Chondrocyte (in vitro differentiated cells): Measurements from ENCODE around the gene ATP5PD. TPM values are rescaled to one million over a fixed set of nuclear protein-coding genes. Genes with fewer than 3 reads are reported as not detected.

Source experiments
- DNase-seq: peaks from one replicate; pipeline ENCODE4 v3.0.0; 2021; ENCODE audit warnings: mixed read lengths, low spot score
- H3K27ac Mint-ChIP-seq: one replicate; pipeline ENCODE4 v1.8.0; 2021; ENCODE audit warnings: mild to moderate bottlenecking, moderate library complexity, mixed read lengths; ENCODE audit not compliant: unreplicated experiment
- H3K27me3 Mint-ChIP-seq: 2 replicates; pipeline ENCODE4 v1.8.0; 2021; ENCODE audit warnings: low read depth, mixed read lengths
- H3K36me3 Mint-ChIP-seq: 2 replicates; pipeline ENCODE4 v1.8.0; 2021; ENCODE audit warnings: low read depth, mixed read lengths
- H3K4me1 Mint-ChIP-seq: 2 replicates; pipeline ENCODE4 v1.8.0; 2021; ENCODE audit warnings: low read depth, mild to moderate bottlenecking, mixed read lengths
- H3K4me3 Mint-ChIP-seq: one replicate; pipeline ENCODE4 v1.8.0; 2021; ENCODE audit warnings: mild to moderate bottlenecking, moderate library complexity, mixed read lengths; ENCODE audit not compliant: unreplicated experiment
- H3K9me3 Mint-ChIP-seq: 2 replicates; pipeline ENCODE4 v1.8.0; 2021; ENCODE audit warnings: low read depth, mixed read lengths
- total RNA-seq: library from RNA; stranded (reverse); gene quantifications from 3 replicates; pipeline ENCODE4 v1.2.1, GENCODE V29; 2021
- TF ChIP-seq, protein P1 (sequence below): fragments of 200-600 bp; sonication (generic); IDR thresholded peaks from 2 replicates; pipeline ENCODE4 v1.5.0; 2021; ENCODE audit warnings: antibody characterized with exemption, mild to moderate bottlenecking, moderate library complexity

ATP5PD gene
- total RNA-seq, 1 donor from 2014 or later = 183 TPM

DNA sequence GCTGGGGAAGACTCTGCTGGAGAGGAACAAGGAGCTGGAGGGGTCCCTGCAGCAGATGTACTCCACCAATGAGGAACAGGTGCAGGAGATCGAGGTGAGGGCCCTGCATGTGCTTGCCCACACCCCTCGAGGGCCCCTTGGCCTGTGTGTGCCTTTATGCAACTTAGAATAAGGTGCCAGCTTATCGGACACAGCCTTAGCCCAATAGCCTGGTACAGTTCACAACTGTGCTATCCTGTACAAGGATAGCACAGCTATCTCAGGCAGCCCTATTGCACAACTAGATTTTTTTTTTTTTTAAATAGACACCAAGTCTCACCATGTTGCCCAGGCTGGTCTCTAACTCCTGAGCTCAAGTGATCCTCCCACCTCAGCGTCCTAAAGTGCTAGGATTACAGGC, 47.2 kb downstream of the ATP5PD start:
- no peak for DNase-seq
- TF ChIP-seq, protein P1, sequence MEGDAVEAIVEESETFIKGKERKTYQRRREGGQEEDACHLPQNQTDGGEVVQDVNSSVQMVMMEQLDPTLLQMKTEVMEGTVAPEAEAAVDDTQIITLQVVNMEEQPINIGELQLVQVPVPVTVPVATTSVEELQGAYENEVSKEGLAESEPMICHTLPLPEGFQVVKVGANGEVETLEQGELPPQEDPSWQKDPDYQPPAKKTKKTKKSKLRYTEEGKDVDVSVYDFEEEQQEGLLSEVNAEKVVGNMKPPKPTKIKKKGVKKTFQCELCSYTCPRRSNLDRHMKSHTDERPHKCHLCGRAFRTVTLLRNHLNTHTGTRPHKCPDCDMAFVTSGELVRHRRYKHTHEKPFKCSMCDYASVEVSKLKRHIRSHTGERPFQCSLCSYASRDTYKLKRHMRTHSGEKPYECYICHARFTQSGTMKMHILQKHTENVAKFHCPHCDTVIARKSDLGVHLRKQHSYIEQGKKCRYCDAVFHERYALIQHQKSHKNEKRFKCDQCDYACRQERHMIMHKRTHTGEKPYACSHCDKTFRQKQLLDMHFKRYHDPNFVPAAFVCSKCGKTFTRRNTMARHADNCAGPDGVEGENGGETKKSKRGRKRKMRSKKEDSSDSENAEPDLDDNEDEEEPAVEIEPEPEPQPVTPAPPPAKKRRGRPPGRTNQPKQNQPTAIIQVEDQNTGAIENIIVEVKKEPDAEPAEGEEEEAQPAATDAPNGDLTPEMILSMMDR = no peak
- H3K36me3 Mint-ChIP-seq = peaks cover 12% of the 10 kb centered on the region
- no peak overlapping the region for H3K4me3 Mint-ChIP-seq
- no peak overlapping the region for H3K27ac Mint-ChIP-seq
- H3K27me3 Mint-ChIP-seq = no peaks in the 10 kb centered on the region
- no peaks in the 10 kb centered on the region for H3K9me3 Mint-ChIP-seq
- H3K4me1 Mint-ChIP-seq = no peaks in the 10 kb centered on the region

DNA sequence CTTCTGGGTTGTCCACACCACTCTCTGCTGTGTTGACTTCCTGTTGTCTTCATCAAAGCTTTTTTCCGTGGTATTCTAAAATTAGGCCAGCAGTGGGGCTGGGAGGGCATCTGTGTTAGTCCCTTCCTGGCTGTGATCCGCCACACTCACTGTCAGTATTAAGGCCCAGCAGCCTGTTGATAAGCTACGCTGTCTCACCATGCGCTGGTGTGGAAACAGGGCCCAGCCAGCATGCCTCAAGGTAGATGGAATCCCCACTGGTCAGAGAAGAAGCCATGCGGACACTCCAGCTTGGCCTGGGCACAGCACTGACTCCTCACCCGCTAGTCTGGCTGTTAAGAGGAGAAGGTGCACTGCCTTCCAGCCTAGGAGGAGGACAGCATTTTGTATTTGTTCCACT, 48.0 kb downstream of the ATP5PD start:
- Mint-ChIP-seq H3K4me1 (no peaks in the 10 kb centered on the region), H3K4me3 (no peak overlapping the region), H3K9me3 (no peaks in the 10 kb centered on the region), H3K27ac (no peak overlapping the region), H3K27me3 (no peaks in the 10 kb centered on the region), H3K36me3 (peaks cover 9% of the 10 kb centered on the region)
- TF ChIP-seq, protein P1 = no peak
- DNase-seq = no peak

DNA sequence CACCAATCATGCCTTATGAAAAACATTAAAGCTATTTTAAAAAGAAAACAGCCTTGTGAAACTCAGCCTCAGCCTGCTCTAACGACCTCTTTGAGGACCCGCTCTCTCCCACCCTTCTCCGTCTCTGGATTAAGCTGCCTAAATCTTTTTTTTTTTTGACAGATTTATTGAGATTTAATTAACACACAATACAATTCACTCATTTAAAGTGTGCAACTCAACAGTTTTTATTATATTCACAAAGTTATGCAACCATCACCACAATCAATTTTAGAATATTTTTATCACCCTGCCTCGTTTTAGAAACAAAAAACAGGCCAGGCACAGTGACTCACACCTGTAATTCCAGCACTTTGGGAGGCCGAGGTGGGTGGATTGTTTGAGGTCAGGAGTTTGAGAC, 50.9 kb downstream of the ATP5PD start:
- Mint-ChIP-seq H3K36me3 (peaks cover 5% of the 10 kb centered on the region), H3K9me3 (no peaks in the 10 kb centered on the region), H3K27me3 (no peaks in the 10 kb centered on the region), H3K4me3 (no peak overlapping the region), H3K27ac (no peak overlapping the region), H3K4me1 (peaks cover 15% of the 10 kb centered on the region)
- TF ChIP-seq, protein P1 = no peak
- DNase-seq = no peak

DNA sequence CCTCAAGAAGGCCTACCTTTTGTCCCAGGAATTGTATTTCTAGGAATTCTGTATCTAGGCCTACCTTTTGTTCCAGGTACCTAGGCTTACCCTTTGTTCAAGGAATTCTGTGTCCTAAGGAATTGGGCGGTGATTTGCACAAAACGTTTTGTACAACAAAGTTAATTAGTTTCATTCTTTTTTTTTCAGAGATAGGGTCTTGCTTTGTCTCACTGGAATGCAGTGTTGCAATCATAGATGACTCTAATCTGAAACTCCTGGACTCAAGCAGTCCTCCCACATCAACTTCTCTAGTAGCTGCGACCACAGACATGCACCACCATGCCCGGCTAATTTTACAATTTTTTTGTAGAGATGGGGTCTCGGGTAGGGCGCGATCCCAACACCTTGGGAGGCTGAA, 52.3 kb downstream of the ATP5PD start:
- Mint-ChIP-seq H3K36me3 (peaks cover 7% of the 10 kb centered on the region), H3K4me1 (peaks cover 24% of the 10 kb centered on the region), H3K27ac (no peak overlapping the region), H3K9me3 (no peaks in the 10 kb centered on the region), H3K4me3 (no peak overlapping the region), H3K27me3 (no peaks in the 10 kb centered on the region)
- DNase-seq = no peak
- TF ChIP-seq, protein P1 = no peak

DNA sequence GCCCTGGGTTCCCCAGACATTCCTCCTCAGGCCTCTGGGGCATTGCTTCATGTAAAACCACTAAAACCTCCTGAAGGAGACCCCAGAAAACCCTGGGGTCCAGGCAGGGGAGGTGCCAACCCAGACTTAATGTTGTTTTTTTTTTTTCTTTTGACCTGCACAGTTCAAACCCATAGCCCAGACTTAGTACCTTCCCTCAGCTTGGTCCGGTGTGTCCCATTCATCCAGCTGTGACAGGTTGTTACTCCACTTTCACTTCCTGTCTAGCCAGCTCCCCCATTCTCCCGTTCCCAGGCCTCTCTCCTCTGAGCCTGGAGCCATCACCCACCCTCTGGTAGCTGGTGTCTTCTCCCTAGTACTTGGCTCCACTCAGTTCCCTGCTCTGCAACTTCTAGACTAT, 54.5 kb downstream of the ATP5PD start:
- no peaks in the 10 kb centered on the region for H3K9me3 Mint-ChIP-seq
- H3K27me3 Mint-ChIP-seq = no peaks in the 10 kb centered on the region
- peaks cover 37% of the 10 kb centered on the region for H3K4me1 Mint-ChIP-seq
- H3K36me3 Mint-ChIP-seq = peaks cover 7% of the 10 kb centered on the region
- H3K4me3 Mint-ChIP-seq = no peak overlapping the region
- no peak for DNase-seq
- H3K27ac Mint-ChIP-seq = peak overlapping the region; percentile 74
- TF ChIP-seq, protein P1 = no peak
